ENCODE measurements around the gene PHACTR1.

The PHACTR1 gene

GRCh38 chr6:13195803-13196202 is 479.2 kb downstream of the PHACTR1 start:
- Histone ChIP-seq H3K4me2 (ENCODE audit: low read length) (no peak overlapping the region), H3K27ac (no peak overlapping the region), H3K79me2 (no peaks in the 10 kb centered on the region), H3K27me3 (ENCODE audit: control insufficient read depth, insufficient read depth, low read length) (no peaks in the 10 kb centered on the region), H3K4me1 (no peaks in the 10 kb centered on the region), H3K36me3 (ENCODE audit: control insufficient read depth, insufficient read depth, low read length) (no peaks in the 10 kb centered on the region), H3K9ac (no peak overlapping the region), H3K4me3 (ENCODE audit: low read depth, low read length) (no peak overlapping the region), H3K9me3 (ENCODE audit: control insufficient read depth, low read length) (no peaks in the 10 kb centered on the region), H2AFZ (no peak overlapping the region)
- TF ChIP-seq, protein P1, sequence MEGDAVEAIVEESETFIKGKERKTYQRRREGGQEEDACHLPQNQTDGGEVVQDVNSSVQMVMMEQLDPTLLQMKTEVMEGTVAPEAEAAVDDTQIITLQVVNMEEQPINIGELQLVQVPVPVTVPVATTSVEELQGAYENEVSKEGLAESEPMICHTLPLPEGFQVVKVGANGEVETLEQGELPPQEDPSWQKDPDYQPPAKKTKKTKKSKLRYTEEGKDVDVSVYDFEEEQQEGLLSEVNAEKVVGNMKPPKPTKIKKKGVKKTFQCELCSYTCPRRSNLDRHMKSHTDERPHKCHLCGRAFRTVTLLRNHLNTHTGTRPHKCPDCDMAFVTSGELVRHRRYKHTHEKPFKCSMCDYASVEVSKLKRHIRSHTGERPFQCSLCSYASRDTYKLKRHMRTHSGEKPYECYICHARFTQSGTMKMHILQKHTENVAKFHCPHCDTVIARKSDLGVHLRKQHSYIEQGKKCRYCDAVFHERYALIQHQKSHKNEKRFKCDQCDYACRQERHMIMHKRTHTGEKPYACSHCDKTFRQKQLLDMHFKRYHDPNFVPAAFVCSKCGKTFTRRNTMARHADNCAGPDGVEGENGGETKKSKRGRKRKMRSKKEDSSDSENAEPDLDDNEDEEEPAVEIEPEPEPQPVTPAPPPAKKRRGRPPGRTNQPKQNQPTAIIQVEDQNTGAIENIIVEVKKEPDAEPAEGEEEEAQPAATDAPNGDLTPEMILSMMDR (IDR thresholded peaks at IDR 0.05), result no peak

- no peaks in the 10 kb centered on the region for H3K4me1 ChIP-seq
- H3K9me3 ChIP-seq (ENCODE audit: control insufficient read depth, low read length), result no peaks in the 10 kb centered on the region
- no peaks in the 10 kb centered on the region for H3K79me2 ChIP-seq
- no peak overlapping the region for H2AFZ ChIP-seq
- H3K4me3 ChIP-seq (ENCODE audit: low read depth, low read length), result no peak overlapping the region
- no peak overlapping the region for H3K4me2 ChIP-seq (ENCODE audit: low read length)
- no peak overlapping the region for H3K9ac ChIP-seq
- H3K36me3 ChIP-seq (ENCODE audit: control insufficient read depth, insufficient read depth, low read length), result no peaks in the 10 kb centered on the region
- no peak overlapping the region for H3K27ac ChIP-seq
- H3K27me3 ChIP-seq (ENCODE audit: control insufficient read depth, insufficient read depth, low read length), result no peaks in the 10 kb centered on the region
- TF ChIP-seq, protein P1 (IDR thresholded peaks at IDR 0.05), result no peak
Measured at GRCh38 chr6:13198168-13198567, 481.6 kb downstream of the PHACTR1 start.

DNA sequence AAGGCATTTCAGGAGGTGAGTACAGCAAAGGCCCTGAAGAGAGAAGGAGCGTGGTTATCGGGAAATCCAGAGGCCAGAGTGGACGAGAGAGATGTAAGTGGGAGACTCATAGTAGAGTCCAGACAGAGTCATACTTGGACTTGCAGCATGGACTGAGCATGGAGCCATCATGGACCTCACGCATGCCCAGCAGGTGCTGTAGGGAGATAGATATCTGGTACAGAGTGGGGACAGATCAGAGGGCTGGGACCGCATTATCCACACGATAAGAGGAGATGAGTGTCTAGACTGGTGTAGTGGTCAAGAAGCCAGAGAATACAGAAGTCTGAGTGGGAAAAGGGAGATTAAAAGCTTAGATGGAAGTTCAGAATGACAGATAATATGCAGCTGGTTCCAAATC is 484.8 kb downstream of the PHACTR1 start:
- H3K79me2 ChIP-seq, result no peaks in the 10 kb centered on the region
- no peak overlapping the region for H3K4me2 ChIP-seq (ENCODE audit: low read length)
- no peak overlapping the region for H3K9ac ChIP-seq
- no peak overlapping the region for H2AFZ ChIP-seq
- H3K4me3 ChIP-seq (ENCODE audit: low read depth, low read length), result no peak overlapping the region
- no peaks in the 10 kb centered on the region for H3K9me3 ChIP-seq (ENCODE audit: control insufficient read depth, low read length)
- H3K36me3 ChIP-seq (ENCODE audit: control insufficient read depth, insufficient read depth, low read length), result no peaks in the 10 kb centered on the region
- H3K27ac ChIP-seq, result no peak overlapping the region
- no peaks in the 10 kb centered on the region for H3K27me3 ChIP-seq (ENCODE audit: control insufficient read depth, insufficient read depth, low read length)
- TF ChIP-seq, protein P1 (IDR thresholded peaks at IDR 0.05), result no peak
- no peaks in the 10 kb centered on the region for H3K4me1 ChIP-seq

GRCh38 chr6:13203145-13203544 is 486.6 kb downstream of the PHACTR1 start:
- H3K4me3 ChIP-seq (ENCODE audit: low read depth, low read length), result no peak overlapping the region
- H3K27ac ChIP-seq, result no peak overlapping the region
- TF ChIP-seq, protein P1 (IDR thresholded peaks at IDR 0.05), result no peak
- H3K4me1 ChIP-seq, result no peaks in the 10 kb centered on the region
- H2AFZ ChIP-seq, result no peak overlapping the region
- no peaks in the 10 kb centered on the region for H3K79me2 ChIP-seq
- H3K27me3 ChIP-seq (ENCODE audit: control insufficient read depth, insufficient read depth, low read length), result no peaks in the 10 kb centered on the region
- no peaks in the 10 kb centered on the region for H3K9me3 ChIP-seq (ENCODE audit: control insufficient read depth, low read length)
- no peaks in the 10 kb centered on the region for H3K36me3 ChIP-seq (ENCODE audit: control insufficient read depth, insufficient read depth, low read length)
- no peak overlapping the region for H3K9ac ChIP-seq
- no peak overlapping the region for H3K4me2 ChIP-seq (ENCODE audit: low read length)

DNA sequence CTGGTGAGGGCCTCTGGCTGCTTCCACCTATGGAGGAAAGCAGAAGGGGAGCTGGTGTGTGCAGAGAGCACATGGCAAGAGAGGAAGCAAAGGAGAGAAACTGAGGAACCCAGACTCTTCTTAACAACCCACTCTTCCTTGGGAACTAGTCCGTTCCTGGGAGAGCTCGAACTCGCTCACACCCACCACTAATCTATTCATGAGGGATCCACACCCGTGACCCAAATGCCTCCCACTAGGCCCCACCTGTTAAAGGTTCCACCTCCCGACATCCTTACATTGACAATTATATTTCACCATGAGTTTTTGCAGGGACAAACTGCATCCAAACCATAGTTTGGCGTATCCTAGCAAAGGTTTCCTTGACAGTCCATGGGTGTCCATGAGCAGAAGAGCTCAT is 488.5 kb downstream of the PHACTR1 start:
- no peaks in the 10 kb centered on the region for H3K27me3 ChIP-seq (ENCODE audit: control insufficient read depth, insufficient read depth, low read length)

More for the DNA sequence above, 488.5 kb downstream of the PHACTR1 start:
- Histone ChIP-seq H3K9ac (no peak overlapping the region), H3K79me2 (no peaks in the 10 kb centered on the region), H3K4me2 (ENCODE audit: low read length) (no peak overlapping the region), H3K27ac (no peak overlapping the region), H3K4me3 (ENCODE audit: low read depth, low read length) (no peak overlapping the region), H3K9me3 (ENCODE audit: control insufficient read depth, low read length) (no peaks in the 10 kb centered on the region), H3K36me3 (ENCODE audit: control insufficient read depth, insufficient read depth, low read length) (no peaks in the 10 kb centered on the region), H3K4me1 (no peaks in the 10 kb centered on the region), H2AFZ (no peak overlapping the region)
- TF ChIP-seq, protein P1 (IDR thresholded peaks at IDR 0.05), result no peak
